HUDEP-2 (cell line): ENCODE data around the gene DENND2C.

Source experiments
- DNase-seq, 76 experiments: peaks; one replicate each; lab custom pipeline; 2025; ENCODE audit not compliant: unreplicated experiment in 76 of 76; lab: John Stamatoyannopoulos, UW

Gene DENND2C

DNA sequence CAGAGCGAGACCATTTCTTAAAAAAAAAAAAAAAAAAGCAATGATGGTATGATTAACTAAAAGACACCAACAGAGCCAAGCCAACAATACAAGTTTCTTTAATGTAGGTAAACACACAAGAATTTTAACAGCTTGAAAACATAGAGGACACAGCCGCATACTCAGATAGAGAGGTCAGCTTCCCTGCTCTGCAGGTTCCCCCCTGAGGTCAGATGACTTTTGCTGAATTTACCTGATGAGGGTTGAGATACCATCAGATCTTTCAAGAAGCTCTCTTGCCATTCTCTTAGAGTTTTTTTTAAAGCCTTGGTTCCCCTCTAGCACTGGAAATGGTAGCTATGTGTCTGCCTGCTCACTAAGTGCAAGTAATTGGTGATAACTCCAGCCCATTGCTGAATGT lies 119.5 kb downstream of the DENND2C start:
- DNase-seq: no peak

DNA sequence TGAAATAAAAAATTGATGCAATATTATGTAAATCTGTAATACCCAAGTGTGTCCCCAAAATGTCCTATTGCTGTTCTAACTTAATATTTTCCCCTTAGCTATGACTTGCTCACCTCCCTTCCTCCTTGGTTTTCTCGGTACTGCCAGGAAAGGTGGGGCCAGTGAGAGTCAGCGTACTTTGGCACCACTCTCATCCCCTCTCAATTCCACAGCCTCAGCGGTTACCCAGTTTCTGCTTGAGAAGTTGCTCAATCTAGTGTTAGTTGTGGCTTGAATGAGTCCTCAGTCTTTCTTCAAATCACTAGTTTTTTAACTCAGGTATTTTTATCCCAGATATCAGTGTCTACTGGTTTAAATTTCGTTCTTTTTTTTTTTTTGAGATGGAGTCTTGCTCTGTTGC lies 120.7 kb downstream of the DENND2C start:
- no peak for DNase-seq

DNA sequence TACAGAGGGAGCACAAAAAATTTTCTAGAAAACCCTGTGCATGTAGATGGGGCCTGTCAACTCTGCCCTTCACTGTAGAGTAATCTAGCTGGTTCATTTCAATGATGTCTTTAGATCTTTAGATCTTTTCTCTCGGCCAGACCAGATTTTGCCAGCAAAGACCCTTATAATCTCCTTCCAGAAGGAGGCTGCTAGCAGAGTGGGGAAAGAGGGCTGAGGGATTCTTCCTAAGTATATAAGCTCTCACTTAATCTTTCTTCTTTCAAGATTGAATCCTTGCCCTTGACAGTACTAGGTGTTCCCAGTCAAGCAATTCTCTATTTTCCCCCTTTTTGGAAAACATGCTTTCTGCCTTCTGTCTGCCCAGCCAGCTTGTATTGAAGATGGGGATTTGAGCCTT lies 122.8 kb downstream of the DENND2C start:
- DNase-seq: no peak

DNA sequence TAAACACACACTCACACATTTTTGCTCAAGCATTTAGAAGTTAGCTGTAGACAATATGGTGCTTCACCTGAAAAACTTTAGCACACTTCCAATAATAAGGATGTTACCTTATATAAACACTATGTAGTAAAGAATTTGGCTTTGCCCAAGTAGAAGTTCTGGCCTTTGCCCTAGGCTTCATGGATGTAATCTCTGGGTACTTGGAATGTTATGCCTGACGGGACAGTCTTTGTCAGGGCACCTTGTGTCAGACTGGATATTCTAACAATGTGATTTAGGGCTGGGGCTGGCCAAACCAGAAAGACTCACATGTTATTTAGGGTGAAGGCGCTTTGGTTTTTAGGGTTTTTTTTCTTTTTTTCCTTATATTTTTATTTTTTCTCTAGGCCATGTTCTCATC lies 124.1 kb downstream of the DENND2C start:
- no peak for DNase-seq

DNA sequence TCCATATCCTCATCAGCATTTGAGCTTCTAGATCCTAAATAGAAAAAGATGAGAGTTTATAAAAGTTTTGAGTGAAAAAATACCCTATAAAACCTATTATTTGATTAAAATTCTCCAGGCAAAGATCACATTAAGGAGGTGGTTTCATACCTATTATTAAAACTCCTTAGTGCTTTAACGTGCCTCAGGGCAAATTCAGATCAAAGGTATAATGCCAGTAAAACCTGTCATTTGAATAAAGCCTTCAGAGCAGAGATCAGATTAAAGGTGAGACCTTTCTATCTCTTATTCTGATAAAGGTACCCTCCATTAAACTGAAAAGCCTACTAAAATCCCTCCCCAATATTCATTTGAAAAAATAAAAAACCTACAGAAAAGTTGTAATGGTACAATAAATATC lies 124.5 kb downstream of the DENND2C start:
- no peak for DNase-seq

DNA sequence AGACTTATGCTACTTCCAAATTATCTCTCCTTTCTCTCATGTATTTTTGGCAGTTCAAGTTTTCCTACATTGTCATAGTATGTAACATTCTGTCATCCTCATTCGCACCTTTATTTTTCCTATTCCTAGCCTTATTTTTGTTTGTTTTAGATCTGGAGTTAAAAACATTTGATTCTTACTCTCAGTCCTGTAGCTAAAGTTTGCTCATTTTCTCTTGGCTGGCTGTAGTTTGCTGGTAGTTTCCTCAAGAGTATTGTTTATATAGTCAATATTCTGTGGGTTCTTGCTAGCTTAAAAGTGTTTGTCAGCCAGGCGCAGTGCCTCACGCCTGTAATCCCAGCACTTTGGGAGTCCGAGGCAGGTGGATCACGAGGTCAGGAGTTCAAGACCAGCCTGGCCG lies 129.0 kb downstream of the DENND2C start:
- no peak for DNase-seq

DNA sequence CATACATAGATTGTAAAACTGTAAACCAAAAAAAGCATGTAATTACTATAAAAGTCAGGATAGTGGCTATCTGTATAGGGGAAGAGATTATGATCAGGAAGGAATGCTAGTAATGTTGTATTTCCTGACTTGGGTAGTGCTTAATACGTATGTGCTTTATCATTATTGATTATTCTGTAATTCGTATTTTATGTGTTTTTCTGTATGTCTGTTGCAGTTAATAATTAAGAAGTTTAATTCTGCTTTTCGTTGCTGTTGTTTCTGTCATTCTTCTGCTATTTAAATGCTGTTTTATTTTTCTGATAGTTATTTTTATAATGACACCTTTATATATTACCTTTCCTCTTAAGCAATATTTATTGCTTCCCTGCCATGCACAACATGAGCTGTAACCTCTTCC lies 129.6 kb downstream of the DENND2C start:
- no peak for DNase-seq

DNA sequence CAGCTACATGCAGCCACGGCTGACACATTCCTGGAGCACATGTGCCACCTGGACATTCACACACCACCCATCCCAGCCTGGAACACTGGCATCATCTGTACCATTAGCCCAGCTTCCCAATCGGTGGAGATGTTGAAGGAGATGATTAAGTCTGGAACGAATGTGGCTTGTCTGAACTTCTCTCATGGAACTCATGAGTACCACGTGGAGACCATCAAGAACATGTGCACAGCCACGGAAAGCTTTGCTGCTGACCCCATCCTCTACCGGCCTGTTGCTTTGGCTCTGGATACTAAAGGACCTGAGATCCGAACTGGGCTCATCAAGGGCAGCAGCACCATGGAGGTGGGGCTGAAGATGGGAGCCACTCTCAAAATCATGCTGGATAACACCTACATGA lies 133.8 kb downstream of the DENND2C start:
- no peak for DNase-seq

DNA sequence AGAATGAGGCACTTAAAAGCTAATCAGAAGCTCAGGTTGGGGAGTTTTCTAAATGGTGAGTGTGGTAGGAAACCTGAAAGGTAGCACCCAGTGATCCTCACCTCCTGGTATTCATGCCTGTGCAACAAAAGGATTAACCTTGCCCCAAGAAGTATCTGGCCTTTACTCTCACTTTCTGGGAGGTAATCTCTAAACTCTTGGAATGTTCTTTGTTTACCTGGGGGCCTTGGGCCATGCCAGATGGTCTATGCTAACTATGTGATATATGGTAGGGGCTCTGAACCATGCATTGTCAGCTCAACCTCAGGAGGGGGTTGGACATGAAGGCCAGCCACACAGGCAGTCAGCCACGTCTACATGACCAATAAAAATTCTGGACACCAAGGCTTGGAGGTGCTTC lies 134.4 kb downstream of the DENND2C start:
- no peak for DNase-seq
